Memory B cell (primary cell): Measurements from ENCODE around the gene EEF1A2.
A peak's percentile ranks its signal among the peaks of the same experiment; 100 is the strongest.

Source experiments
- ATAC-seq: fragments of 150-1000 bp; cut with Tn5 transposase; 2 replicates; pipeline ENCODE4 v1.10.0; 2021; ENCODE audit warnings: low read depth, mild to moderate bottlenecking, moderate library complexity
- DNase-seq, 2 donors: peaks; one replicate each; pipeline ENCODE4 v3.0.0; 2022; ENCODE audit warnings: low spot score in 2 of 2
- H3K27ac Mint-ChIP-seq: one replicate; pipeline ENCODE4 v1.8.0; 2022; ENCODE audit warnings: mild to moderate bottlenecking, moderate library complexity, mixed read lengths
- H3K27me3 Mint-ChIP-seq: one replicate; pipeline ENCODE4 v1.8.0; 2022; ENCODE audit warnings: mixed read lengths
- H3K36me3 Mint-ChIP-seq: one replicate; pipeline ENCODE4 v1.8.0; 2022; ENCODE audit warnings: mild to moderate bottlenecking, mixed read lengths
- H3K4me1 Mint-ChIP-seq: one replicate; pipeline ENCODE4 v1.8.0; 2022; ENCODE audit warnings: mixed read lengths
- H3K4me3 Mint-ChIP-seq: one replicate; pipeline ENCODE4 v1.8.0; 2022; ENCODE audit warnings: mild to moderate bottlenecking, moderate library complexity, mixed read lengths
- H3K9me3 Mint-ChIP-seq: one replicate; pipeline ENCODE4 v1.8.0; 2022; ENCODE audit warnings: mixed read lengths

Gene EEF1A2

GRCh38 chr20:63471981-63472831 is 26.7 kb downstream of the EEF1A2 start, which contains the start of gene KCNQ2:
Gene KCNQ2 (minus strand): TSS chr20:63472655. CDS start chr20:63472463, 192 bp downstream.
- Mint-ChIP-seq H3K27me3 (peaks cover 19% of the 10 kb centered on the region), H3K9me3 (no peaks in the 10 kb centered on the region), H3K36me3 (no peaks in the 10 kb centered on the region), H3K4me1 (peaks cover 6% of the 10 kb centered on the region), H3K27ac (no peak within 1 kb of the TSS), H3K4me3 (peak within 1 kb of the TSS; percentile 63)
- ATAC-seq (peak; percentile 38), DNase-seq (no peak)

DNA sequence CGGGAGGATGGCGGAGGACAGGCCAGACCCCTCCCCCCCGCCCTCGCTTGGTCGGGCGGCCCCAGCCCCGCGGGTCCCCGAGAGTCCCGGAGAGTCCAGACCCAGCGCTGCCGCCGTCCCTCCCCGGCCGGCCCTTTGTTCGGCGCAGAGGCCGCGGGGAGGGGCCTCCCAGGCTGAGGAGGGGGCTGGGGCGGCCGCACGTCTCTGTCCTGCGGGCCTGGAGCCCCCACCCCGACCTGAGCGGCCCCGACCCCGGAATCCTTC is 27.2 kb downstream of the EEF1A2 start:
- Mint-ChIP-seq H3K4me1 (peaks cover 6% of the 10 kb centered on the region), H3K27ac (no peak overlapping the region), H3K27me3 (peaks cover 22% of the 10 kb centered on the region), H3K4me3 (no peak overlapping the region), H3K9me3 (no peaks in the 10 kb centered on the region), H3K36me3 (no peaks in the 10 kb centered on the region)
- ATAC-seq (no peak), DNase-seq (no peak)

DNA sequence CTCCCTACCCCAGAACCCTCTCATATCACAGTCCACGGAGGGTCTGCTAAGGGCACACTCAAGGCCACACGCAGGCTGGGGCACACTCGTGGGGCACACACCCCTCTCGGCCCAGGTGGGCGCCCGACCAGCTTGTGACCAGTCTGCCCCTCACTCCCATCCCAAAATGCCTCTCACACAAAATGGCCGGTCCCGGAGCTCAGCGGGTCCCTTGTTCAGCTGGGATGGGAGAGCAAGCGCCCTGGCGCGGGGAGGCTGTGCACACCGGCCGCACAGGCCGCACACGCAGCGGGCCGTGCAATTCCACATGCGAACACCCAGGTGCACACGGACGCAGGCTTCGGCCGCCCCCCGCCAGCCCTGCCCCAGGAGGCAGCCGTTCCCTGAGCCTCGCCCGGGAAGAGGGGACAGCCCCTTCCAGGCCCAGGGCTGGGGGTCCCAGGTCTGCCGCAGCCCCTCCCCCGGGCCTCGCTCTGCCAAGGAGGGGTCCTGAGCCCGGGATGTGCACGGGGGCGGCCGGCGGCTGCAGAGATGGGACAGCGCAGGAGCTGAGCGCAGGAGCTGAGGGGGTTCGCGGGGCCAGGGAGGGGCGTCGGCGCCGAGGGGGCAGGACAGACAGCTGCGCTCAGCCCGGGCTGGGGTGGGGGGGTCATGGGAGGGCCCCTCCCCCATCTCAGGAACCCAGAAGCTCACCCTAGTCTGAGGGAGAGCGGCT is 27.7 kb downstream of the EEF1A2 start:
- Mint-ChIP-seq H3K4me3 (no peak overlapping the region), H3K27me3 (peaks cover 19% of the 10 kb centered on the region)

GRCh38 chr20:63470410-63470809 is 28.5 kb downstream of the EEF1A2 start:
- Mint-ChIP-seq H3K27me3 (peaks cover 20% of the 10 kb centered on the region), H3K4me1 (peaks cover 6% of the 10 kb centered on the region), H3K36me3 (no peaks in the 10 kb centered on the region), H3K9me3 (no peaks in the 10 kb centered on the region), H3K4me3 (no peak overlapping the region), H3K27ac (no peak overlapping the region)
- DNase-seq, result no peak
- ATAC-seq, result no peak

More for the DNA sequence above, 27.7 kb downstream of the EEF1A2 start:
- peaks cover 6% of the 10 kb centered on the region for H3K4me1 Mint-ChIP-seq
- no peak for ATAC-seq
- no peak for DNase-seq
- H3K27ac Mint-ChIP-seq, result no peak overlapping the region
- H3K36me3 Mint-ChIP-seq, result no peaks in the 10 kb centered on the region
- no peaks in the 10 kb centered on the region for H3K9me3 Mint-ChIP-seq

DNA sequence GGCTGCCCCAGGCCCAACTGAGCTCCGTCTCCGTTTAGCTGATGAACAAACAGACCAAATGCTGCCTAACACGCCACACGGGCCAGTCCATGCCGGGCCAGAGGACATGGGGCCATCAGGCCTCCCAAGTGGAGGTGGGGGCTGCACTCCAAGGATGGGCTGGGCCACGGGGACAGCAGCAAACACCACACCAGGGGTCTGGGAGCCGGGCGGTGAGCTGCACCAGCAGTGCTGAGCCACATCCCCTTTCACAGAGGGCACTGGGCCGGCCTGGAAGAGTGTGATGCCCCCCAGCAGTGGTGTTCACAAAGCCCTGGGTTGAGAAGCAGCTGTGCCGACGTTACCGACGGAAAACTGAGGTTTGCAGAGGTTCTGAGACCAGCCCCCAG is 29.2 kb downstream of the EEF1A2 start:
- no peaks in the 10 kb centered on the region for H3K36me3 Mint-ChIP-seq
- DNase-seq, result no peak
- peaks cover 20% of the 10 kb centered on the region for H3K27me3 Mint-ChIP-seq
- H3K4me3 Mint-ChIP-seq, result no peak overlapping the region
- peaks cover 6% of the 10 kb centered on the region for H3K4me1 Mint-ChIP-seq
- ATAC-seq, result no peak
- H3K9me3 Mint-ChIP-seq, result no peaks in the 10 kb centered on the region
- H3K27ac Mint-ChIP-seq, result no peak overlapping the region

GRCh38 chr20:63469019-63469712 is 29.7 kb downstream of the EEF1A2 start:
- no peak for DNase-seq
- Mint-ChIP-seq H3K4me3 (no peak overlapping the region), H3K27ac (no peak overlapping the region), H3K9me3 (no peaks in the 10 kb centered on the region), H3K36me3 (no peaks in the 10 kb centered on the region), H3K4me1 (peaks cover 4% of the 10 kb centered on the region), H3K27me3 (peaks cover 20% of the 10 kb centered on the region)
- no peak for ATAC-seq

- Mint-ChIP-seq H3K4me1 (no peaks in the 10 kb centered on the region), H3K27me3 (peaks cover 20% of the 10 kb centered on the region), H3K36me3 (no peaks in the 10 kb centered on the region), H3K4me3 (no peak overlapping the region), H3K27ac (no peak overlapping the region), H3K9me3 (no peaks in the 10 kb centered on the region)
- DNase-seq (no peak), ATAC-seq (no peak)
Observed at GRCh38 chr20:63468421-63468820, 30.5 kb downstream of the EEF1A2 start.

- no peak overlapping the region for H3K4me3 Mint-ChIP-seq
- DNase-seq (no peak), ATAC-seq (no peak)
- H3K27me3 Mint-ChIP-seq, result peaks cover 22% of the 10 kb centered on the region
- no peak overlapping the region for H3K27ac Mint-ChIP-seq
- no peaks in the 10 kb centered on the region for H3K36me3 Mint-ChIP-seq
- no peaks in the 10 kb centered on the region for H3K9me3 Mint-ChIP-seq
- H3K4me1 Mint-ChIP-seq, result no peaks in the 10 kb centered on the region
Observed at GRCh38 chr20:63467294-63468083, 31.4 kb downstream of the EEF1A2 start.

GRCh38 chr20:63466861-63467260 is 32.0 kb downstream of the EEF1A2 start:
- no peak overlapping the region for H3K27ac Mint-ChIP-seq
- peaks cover 22% of the 10 kb centered on the region for H3K27me3 Mint-ChIP-seq
- no peak for ATAC-seq
- H3K4me1 Mint-ChIP-seq, result no peaks in the 10 kb centered on the region
- H3K9me3 Mint-ChIP-seq, result no peaks in the 10 kb centered on the region
- no peak for DNase-seq
- H3K4me3 Mint-ChIP-seq, result no peak overlapping the region
- no peaks in the 10 kb centered on the region for H3K36me3 Mint-ChIP-seq

DNA sequence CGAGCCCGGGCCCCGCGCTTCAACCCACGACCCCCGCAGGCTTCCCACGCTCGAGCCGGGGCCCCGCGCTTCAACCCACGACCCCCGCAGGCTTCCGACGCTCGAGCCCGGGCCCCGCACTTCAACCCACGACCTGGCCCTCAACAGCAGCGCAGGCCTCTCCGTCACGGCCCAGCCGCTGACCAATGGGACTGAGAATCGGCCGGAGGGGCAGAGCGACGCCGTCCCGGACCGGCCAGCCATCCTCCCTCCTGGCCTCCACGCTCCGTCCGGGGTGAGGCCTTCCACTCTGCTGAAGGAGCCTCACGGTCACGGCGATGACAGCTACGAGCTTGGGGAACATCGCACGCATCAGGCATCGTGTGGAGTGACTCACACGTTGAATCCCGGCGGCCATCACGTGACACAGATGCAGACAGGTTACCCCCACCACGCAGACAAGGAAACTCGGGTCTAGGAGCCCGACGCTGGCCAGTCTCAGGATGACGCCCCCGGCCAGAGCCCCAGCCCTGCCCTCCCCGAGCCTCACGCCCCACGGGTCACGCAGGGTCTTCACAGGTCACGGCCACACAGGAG is 32.5 kb downstream of the EEF1A2 start:
- no peak overlapping the region for H3K27ac Mint-ChIP-seq

GRCh38 chr20:63465380-63466249 is 33.3 kb downstream of the EEF1A2 start:
- Mint-ChIP-seq H3K4me3 (no peak overlapping the region), H3K36me3 (no peaks in the 10 kb centered on the region), H3K27ac (no peak overlapping the region), H3K27me3 (peaks cover 26% of the 10 kb centered on the region), H3K9me3 (no peaks in the 10 kb centered on the region), H3K4me1 (no peaks in the 10 kb centered on the region)
- DNase-seq (no peak), ATAC-seq (no peak)

More for the DNA sequence above, 32.5 kb downstream of the EEF1A2 start:
- Mint-ChIP-seq H3K4me1 (no peaks in the 10 kb centered on the region), H3K9me3 (no peaks in the 10 kb centered on the region), H3K36me3 (no peaks in the 10 kb centered on the region), H3K4me3 (no peak overlapping the region), H3K27me3 (peaks cover 24% of the 10 kb centered on the region)
- DNase-seq, result no peak
- ATAC-seq, result no peak

GRCh38 chr20:63464289-63464635 is 34.6 kb downstream of the EEF1A2 start:
- no peaks in the 10 kb centered on the region for H3K9me3 Mint-ChIP-seq
- no peak overlapping the region for H3K4me3 Mint-ChIP-seq
- no peaks in the 10 kb centered on the region for H3K36me3 Mint-ChIP-seq
- no peaks in the 10 kb centered on the region for H3K4me1 Mint-ChIP-seq
- DNase-seq (no peak), ATAC-seq (no peak)
- peaks cover 27% of the 10 kb centered on the region for H3K27me3 Mint-ChIP-seq
- H3K27ac Mint-ChIP-seq, result no peak overlapping the region
